Fibroblast of skin of left quadriceps (primary cell): ENCODE results near the gene CCNK.

Experiments
- DNase-seq, 2 experiments: peaks; one replicate each; pipeline ENCODE4 v3.0.0-alpha.2; 2013; ENCODE audit warnings: low read depth in 2 of 2

The CCNK gene

DNA sequence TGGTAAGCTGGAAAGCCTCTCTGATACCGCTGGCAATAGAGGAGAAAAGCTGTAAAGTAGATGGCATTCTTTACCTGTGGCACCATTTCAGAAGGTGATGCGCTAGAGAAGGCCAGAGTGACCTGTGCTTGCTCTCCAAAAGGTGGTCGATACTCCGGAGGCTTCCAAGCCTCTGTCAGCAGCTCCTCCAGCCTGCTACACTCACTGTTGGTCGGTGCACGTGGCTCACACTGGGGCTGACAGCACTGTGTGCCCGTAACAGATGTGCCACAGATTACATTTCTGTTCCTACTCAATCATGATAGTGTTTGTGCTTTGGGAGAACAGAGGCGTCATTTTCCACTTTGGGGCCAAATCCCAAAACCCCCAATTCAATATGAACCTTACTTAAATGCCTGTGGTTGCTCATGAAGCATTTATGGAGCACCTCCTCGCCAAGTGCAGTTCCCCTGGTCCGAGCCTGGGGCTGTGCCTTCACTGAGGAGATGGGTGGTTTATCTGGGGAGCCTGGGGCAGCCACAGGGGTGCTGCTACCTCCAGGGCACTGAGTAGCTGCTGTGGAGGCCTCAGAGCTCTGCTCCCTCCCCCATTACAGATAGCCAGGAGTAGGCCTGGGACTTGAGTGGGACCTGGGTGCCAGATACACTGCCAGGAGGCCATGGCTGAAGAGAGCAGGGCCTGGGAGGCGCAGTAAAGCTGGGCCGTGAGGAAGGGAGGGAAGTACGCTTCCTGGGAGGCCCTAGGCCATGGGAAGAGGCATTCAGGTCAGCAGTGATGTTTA lies 26.8 kb downstream of the CCNK start:
- no peak for DNase-seq

GRCh38 chr14:99508896-99509629 lies 27.9 kb downstream of the CCNK start:
- DNase-seq: no peak

- no peak for DNase-seq
Measured at GRCh38 chr14:99509871-99510555, 28.8 kb downstream of the CCNK start.

DNA sequence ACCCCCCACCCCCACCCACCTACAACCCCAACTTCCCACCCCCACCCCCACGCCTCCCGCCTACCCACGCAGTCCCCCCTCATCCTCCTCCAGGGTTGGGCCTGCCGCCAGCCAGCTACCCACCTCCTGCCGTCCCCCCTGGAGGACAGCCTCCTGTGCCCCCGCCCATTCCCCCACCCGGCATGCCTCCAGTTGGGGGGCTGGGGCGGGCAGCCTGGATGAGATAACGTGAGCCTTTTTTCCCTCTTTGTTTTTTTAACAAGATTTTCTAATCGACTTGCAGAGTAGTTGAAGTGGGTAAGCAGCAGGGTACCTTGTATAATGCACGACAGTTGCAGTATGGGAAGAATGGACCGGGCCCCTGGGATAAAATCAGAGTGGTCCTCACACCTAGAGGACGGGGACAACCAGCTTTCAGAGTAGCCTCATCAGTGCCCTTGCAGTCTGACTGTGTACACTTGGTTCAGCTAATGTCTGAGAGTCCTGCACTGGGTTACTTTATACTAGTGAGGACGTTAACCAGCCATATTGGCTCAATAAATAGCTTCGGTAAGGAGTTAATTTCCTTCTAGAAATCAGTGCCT lies 29.4 kb downstream of the CCNK start:
- no peak for DNase-seq

DNA sequence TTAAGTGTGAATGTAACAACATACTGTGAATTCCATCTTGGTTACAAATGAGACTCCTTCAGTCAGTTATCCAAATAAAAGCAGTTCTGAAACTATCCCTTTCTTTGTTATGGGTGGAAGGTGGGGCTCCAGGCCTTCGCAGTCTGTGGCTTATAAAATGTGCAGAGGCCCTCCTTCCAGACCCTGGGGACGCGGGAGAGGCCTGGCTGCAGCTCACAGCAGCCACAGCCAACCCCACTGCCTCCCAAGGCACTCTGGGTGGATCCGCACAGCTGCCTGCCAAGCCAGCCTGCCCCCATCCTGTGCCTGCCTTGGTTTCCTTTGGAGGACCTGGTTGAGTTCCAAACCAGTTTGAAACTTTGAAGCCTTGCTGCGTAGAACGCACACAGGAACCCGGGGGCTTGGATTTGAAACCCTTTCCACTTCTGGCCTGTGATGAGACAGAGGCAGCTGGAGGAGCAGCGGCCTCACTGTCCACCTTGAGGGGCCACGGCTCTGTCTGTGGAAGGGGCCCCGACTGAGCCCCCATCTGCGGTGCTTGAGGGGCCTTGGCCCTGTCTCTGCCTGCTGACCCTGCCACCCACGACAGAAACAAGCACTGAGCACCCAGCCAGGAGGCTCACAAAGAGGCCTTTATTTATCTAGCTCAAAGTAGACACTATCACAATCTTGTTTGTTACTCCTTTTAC lies 30.4 kb downstream of the CCNK start:
- peak in 1 of 2 experiments; percentile 30 for DNase-seq

GRCh38 chr14:99512110-99512449 lies 30.9 kb downstream of the CCNK start:
- no peak for DNase-seq

DNA sequence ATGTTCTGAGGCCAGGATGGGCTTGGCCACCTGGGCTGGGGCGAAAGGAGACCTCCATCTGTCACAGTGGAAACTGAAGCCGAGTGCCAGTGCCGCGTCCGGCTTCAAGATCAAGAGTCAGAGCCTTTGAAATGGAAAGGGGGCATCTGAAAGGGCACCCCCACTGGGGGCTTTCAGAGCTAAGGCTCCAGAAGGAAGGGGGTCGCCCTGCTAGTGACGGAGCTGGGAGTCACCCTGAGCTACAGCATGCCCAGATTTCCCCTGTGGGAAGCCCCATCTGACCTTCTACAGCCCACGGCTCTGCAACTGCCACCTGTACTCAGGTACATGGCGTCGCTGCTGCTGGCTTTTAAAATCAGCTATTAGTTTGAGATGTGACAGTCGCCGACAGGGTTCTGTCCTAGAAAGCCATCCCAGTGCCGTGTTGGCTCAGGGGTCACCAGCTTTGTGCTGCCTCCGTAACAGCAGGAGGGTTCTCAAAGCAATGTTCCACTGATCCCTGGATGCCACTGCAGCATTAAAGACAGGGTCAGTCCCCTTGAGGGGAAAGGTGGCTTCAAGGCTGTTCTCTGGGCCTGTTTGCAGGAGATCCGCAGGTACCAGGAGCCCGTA lies 31.5 kb downstream of the CCNK start:
- DNase-seq: no peak

DNA sequence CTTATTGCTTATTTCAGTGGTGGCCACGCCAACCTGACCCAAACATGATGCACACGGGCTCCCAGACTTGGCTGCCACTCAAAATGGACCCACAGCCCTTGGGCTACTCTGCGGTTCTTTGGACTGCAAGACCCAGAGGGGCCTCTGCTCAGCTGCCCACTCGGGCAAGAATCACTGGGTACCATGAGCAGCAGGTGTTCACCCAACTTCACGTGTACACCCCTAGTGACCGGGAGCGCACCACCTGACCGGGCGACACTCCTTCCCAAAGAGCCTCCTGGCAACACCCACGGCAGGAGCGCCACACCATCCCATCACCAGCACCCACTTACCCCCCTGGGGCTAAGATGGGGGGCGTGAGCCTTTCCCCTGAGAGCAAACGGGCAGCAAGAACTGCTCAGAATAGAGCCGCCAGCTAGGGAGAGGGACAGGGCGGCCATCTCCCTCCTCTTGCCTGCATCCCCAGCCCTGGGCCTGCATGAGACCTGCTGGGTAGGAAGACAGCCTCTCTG lies 32.0 kb downstream of the CCNK start:
- no peak for DNase-seq

GRCh38 chr14:99513946-99514551 lies 32.8 kb downstream of the CCNK start:
- no peak for DNase-seq

DNA sequence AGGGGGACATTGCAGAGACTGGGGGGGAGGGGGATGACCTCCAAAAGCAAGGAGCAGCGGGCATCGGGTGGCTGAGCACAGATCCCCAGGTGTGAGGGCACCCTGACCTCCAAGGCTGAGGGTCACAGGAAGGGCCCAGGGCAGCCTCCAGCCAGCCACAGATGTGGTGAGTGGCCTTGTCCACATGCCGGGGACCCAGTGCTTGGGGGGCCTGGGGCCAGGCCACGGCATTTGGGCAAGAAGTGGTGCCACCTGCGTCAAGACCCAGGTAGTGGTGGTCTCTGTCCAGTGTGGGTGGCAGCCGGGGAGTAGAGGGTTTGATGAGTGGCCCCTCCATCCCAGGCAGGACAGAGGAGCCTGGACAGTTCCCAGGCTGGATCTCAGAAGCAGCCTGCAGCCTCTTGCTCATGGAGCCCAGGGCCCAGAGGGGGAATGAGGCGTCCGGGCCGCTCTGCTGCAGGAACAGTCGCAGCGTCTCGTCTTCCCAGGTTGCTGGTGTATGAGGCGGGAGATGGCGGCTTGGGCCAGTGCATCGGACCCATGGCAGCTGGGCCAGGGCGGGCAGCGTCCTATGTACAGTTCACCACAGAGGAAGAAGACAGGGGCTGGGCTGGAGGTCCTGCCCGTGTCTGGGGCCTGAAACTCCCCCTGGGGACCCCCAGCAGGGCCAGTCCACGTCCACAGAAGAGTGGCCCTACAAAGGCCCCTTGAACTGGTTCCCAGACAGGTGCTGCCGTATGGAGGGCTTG lies 33.5 kb downstream of the CCNK start:
- no peak for DNase-seq

DNA sequence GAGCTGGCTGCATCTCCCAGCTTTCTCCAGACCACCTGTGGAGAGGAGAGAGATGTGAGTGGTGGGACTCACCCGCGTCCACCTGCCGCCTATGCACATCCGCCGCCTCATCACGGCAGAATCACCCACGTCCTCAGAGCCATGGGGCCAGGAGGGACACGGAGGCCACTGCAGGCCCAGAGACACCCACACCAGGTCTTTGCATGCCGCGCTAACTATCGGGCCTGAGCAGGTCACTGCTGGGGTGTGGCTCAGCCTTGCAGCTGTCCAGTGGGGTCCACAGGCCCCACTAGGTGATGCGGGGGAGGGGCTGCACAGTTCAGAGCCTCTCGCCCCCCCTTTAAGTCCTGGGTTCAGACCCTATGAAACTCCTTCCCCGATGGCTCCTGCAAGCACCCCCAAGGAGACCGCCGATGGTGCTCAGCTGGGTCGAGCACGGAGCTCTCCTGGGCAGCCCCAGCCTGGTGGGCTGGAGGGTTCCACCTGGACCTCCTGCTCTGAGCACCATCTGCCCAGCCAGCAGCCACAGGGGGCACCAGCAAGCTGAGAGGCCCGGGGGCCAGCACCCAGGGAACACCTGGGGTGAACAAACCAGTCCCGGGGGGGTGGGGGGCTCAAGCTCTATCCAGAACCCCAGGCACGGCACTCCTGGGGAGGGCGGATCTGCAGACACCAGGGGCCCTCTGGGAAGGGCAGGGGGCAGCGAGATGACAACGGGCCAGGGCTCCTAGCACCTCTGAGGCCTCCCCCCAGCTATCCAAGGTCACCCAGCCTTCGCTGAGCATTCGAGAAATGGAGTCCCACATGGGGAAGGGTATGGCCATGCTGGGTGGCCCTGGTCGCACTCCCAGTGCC lies 34.3 kb downstream of the CCNK start:
- no peak for DNase-seq

DNA sequence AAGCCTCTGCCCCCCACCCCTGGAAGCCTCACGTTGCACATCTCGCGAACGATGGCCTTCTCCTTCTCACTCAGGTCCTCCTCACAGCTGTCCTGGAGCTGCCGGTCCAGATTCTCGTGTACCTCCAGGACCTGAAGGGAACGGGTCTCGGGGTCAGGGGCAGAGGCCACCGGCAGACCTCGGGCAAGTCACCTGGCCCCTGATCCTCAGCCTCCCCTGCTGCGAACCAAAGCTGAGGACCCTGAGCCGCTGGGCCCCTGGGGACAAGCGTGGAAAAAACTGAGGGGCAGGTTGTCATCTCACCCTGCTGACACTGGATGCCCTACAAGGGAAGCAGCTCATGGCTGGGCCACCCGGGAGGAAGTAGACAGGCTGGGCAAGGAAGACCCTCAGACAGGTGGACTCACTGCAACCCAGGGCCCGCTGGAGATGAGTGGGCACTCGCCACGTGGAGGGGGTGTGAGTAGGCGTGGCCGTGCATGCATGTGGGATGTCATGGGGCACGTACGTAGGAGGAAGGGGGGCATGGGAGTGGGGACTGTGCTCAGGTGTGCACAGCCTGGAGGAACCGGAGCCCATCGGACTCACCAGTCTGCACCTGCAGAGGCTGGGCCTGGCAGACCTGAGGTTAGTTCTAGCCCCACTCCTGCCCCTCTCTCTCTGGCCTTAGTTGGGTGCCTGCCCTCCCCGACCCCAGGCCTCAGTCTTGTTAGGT lies 35.1 kb downstream of the CCNK start:
- DNase-seq: no peak

DNA sequence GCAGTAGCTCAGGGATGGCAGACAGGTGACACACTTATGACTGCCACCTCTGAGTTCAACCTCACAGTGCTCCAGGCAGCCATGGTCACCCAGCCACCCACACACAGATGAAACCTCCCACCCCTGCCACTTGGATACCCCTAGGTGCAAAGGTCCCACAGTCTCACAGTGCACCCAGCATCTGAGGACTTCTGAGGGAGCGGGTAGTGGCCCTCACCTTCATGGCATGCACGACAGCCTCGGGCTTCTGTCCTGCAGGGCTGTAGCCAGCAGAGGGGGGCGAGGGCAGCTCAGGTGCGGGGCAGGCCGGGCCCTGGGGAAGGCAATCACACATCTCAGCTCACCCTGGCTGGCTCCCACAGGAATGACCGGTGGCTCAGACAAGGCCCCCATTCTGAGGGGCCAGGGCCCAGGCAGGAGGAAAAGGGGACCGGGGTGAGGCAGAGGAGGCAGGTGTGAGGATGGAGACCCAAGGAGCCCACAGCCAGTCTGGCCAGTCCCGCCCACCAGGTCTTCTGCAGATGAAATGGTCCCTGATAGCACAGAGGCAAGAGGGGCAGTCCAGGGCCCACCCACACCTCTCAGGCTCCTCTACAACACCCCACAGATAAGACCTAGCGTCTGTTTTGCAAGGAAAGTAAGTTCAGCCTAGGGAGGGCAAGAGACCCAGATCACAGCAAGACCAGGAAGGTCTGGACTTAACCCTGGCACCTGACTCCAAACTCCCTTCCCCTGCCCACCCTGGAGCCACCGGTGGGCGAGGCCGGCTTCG lies 35.8 kb downstream of the CCNK start:
- no peak for DNase-seq

GRCh38 chr14:99517643-99518381 lies 36.6 kb downstream of the CCNK start:
- DNase-seq: no peak

DNA sequence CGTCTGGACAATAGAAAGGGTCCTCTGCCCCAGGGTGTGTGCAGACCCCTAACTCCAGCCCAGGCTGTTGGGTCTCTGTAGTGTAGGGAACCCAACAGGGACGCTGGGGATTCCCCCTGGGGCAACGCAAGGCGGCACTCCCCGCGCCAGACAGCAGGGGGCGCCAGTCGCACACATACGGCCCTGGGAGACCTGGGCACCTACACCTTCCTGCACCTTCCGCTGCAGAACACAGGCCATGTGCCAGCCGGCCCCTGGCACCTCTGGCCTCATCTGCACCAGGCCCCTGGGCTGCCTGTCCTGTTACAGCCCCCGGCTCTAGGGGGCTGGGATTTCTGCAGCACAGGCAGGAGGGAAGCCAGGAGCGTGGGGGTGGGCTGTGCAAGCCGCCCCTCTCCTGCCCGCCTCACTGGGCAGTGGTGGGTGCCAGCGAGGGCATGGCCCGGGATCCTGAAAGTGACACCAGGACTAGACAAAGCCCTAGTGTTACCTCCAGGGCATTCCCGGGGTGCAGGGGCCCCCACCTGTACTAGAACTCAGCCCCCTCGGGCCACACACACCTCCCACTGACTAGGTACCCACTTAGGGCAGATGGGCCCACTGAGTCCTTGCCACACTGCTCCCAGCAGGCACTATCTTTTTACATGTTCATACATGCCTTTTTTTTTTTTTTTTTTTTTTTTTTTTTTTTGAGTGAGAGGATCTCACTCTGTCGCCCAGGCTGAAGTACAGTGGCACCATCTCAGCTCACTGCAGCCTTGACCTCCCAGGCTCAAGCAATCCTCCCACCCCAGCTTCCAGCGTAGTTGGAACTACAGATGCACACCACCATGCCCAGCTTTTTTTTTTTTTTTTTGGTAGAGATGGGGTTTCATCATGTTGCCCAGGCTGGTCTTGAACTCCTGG lies 37.5 kb downstream of the CCNK start:
- no peak for DNase-seq

GRCh38 chr14:99519347-99519881 lies 38.2 kb downstream of the CCNK start:
- no peak for DNase-seq
